HG02973 (cell line): Measurements from ENCODE around the gene FAM181A.

Experiments used
- ATAC-seq: cut with Tn5 transposase; IDR thresholded peaks from one replicate; pipeline ENCODE4 v1.9.1; 2021; ENCODE audit warnings: moderate library complexity; ENCODE audit not compliant: unreplicated experiment

Gene FAM181A

GRCh38 chr14:93903342-93904184 lies 23.6 kb upstream of the FAM181A start:
- ATAC-seq = no peak

GRCh38 chr14:93905623-93906022 lies 21.5 kb upstream of the FAM181A start:
- no peak for ATAC-seq

GRCh38 chr14:93906341-93907329 lies 20.5 kb upstream of the FAM181A start:
- no peak for ATAC-seq

- ATAC-seq = no peak
Observed at GRCh38 chr14:93909429-93910128, 17.6 kb upstream of the FAM181A start.

- no peak for ATAC-seq
Observed at GRCh38 chr14:93911975-93912615, 15.0 kb upstream of the FAM181A start.

- ATAC-seq = no peak
Observed at GRCh38 chr14:93912782-93913181, 14.4 kb upstream of the FAM181A start.

- ATAC-seq = no peak
Observed at GRCh38 chr14:93914278-93914677, 12.9 kb upstream of the FAM181A start.

GRCh38 chr14:93915070-93915705 lies 12.0 kb upstream of the FAM181A start:
- ATAC-seq = no peak

GRCh38 chr14:93915800-93916199 lies 11.3 kb upstream of the FAM181A start:
- no peak for ATAC-seq

GRCh38 chr14:93916498-93916897 lies 10.6 kb upstream of the FAM181A start:
- no peak for ATAC-seq

GRCh38 chr14:93917141-93917540 lies 10.0 kb upstream of the FAM181A start:
- ATAC-seq = no peak

GRCh38 chr14:93921001-93921806 lies 5.9 kb upstream of the FAM181A start:
- no peak for ATAC-seq

GRCh38 chr14:93923626-93924025 lies 3.5 kb upstream of the FAM181A start:
- no peak for ATAC-seq

GRCh38 chr14:93924592-93925355 lies 2.4 kb upstream of the FAM181A start:
- ATAC-seq = no peak

GRCh38 chr14:93925374-93925895 lies 1.7 kb upstream of the FAM181A start:
- no peak for ATAC-seq

GRCh38 chr14:93926245-93926872 lies 785 bp upstream of the FAM181A start:
- no peak for ATAC-seq

GRCh38 chr14:93927800-93928145 lies 629 bp downstream of the FAM181A start:
- ATAC-seq = no peak
